Measurements from ENCODE around the gene RNASEH1.
"Not testable (repeated sequence)": the region's sequence is repeated elsewhere in the genome, so short reads cannot be mapped to it uniquely, and the experiment has no call there.

The RNASEH1 gene

DNA sequence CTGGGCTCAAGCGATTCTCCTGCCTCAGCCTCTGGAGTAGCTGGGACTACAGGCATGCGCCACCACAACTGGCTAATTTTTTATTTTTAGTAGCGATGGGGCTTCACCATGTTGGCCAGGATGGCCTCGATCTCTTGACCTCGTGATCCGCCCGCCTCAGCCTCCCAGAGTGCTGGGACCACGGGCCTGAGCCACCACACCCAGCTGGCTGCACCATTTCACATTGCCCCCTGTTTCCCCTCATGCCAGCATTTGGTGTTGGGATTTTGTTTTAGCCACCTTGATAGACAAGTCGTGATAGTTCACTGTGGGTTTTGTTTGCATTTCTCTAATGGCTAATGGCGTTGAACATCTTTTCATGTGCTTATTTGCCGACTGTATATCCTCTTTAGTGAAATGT lies 31.0 kb upstream of the RNASEH1 start:
- no peak for DNase-seq (ENCODE audit: low read depth)

DNA sequence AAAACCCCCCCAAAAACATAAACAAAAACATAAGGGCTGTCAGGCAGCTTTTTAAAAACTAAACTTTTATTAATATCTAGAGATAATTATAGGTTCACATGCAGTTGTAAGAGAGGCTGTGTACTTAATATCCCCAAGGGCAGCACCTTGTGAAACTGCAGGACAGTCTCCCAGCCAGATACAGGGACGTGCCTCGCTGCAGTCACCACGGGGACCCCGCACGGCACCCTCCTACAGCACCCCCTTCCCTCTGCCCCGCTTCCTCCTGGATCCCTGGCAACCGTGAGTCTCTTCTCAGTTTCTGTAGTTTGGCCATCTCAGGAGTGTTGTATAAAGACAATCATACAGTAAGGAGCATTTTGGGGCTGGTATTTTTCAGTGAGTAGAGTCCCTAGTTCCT lies 30.0 kb upstream of the RNASEH1 start:
- DNase-seq (ENCODE audit: low read depth) = no peak

DNA sequence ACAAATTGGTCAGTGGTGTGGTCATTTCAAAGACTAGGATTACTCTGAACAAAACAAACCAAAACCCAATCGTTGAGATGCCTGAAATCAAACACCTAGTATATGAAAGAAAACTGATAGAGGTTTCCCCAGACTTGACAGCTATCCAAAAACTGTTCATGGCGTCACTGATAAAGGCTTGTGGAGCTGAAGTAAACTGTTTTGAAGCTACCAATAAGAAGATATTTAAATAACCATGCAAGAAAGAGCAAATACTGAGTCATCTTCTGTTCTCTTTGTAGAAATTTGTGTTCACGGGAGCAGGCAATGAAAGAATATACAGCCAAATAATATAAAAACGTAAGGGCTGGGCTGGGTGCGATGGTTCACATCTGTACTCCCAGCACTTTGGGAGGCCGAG lies 29.3 kb upstream of the RNASEH1 start:
- DNase-seq (ENCODE audit: low read depth) = no peak

DNA sequence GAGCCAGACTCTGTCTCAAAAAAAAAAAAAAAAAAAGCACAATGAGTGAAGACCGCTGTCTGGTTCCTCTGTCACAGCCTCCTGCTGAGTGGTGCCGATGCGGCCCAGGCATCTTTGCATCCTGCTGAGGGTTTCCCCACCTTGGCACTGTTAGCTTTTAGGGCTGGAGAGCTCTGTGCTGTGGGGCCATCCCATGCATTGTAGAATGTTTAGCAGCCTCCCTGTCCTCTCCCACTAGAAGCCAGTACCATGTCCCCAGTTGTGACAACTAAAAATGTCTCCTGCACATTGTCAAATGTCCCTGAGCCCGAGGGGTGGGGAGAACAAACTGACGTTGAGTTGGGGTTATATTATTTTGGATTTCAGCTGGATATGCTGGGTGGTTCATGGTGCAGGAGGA lies 28.9 kb upstream of the RNASEH1 start:
- DNase-seq (ENCODE audit: low read depth) = no peak

GRCh38 chr2:3586220-3586619 lies 28.1 kb upstream of the RNASEH1 start:
- DNase-seq (ENCODE audit: low read depth) = no peak

- no peak for DNase-seq (ENCODE audit: low read depth)
Observed at GRCh38 chr2:3585261-3586109, 27.4 kb upstream of the RNASEH1 start.

DNA sequence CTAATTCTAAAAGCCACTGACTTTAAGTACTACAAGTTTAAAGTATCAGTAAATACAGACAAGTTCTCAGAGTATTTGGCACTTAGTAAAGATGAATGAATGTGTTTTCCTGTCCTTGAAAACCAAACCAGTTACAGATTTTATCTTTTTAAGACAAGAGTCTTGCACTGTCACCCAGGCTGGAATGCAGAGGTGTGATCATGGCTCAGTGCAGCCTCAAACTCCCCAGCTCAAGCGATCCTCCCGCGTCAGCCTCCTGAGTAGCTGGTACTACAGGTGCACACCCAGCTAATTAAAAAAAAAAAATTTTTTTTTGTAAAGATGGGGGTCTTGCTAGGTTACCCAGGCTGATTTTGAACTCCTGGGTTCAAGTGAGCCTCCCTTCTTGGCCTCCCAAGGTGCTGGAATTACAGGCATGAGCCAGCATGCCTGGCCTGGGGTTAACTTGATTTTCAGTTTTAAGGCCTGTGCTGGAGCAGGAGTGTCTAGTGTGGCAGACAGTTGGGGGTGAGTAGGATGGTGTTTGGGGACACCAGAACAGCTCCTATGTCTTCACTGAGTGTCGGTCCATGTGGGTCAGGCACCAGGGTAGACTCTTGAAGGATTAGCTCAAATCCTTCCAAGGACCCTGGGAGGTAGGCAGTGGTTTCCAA lies 26.6 kb upstream of the RNASEH1 start:
- no peak for DNase-seq (ENCODE audit: low read depth)

- no peak for DNase-seq (ENCODE audit: low read depth)
Observed at GRCh38 chr2:3584076-3584475, 25.9 kb upstream of the RNASEH1 start.

DNA sequence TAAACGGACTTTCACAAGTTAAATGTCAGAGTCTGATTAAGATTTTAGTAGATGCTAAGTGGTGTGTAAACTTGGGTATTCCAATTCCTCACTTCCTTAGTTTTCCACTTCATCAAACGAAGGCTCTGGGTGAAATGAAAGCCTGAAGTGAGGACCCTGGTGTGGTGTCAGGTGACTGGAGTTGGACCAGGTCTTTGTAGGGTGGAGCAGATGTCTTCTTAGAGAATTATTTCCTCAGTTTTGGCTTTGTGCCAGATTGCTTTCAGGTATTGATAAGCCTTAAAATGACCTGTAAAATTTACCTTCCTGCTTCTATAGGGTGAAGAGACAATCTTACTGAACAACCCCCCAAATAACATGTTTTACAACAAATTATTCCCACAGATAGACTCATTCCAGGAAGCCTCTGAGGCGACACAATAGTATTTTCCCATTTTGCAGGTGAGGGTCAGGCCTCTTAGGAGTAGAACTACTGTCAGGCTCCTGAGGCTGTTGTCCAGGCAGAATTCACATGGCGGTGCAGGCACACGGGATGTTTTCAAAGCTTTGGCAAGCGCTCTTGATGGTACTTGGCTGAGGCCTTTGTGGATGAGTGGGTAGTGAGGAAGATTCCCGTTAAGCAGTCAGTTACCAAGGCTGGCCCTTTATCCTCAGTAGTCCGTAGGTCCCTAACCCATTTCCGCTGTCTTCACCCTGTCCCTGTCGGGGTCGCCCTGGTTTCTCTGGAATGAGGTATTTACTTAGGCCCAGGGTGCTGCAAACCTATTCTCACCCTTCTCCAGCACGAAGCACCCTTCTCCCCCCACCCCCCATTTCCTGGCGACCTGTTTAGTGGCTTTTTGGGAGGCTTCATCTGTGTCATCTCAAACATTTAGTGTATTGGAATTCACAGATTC lies 23.5 kb upstream of the RNASEH1 start:
- DNase-seq (ENCODE audit: low read depth) = no peak

DNA sequence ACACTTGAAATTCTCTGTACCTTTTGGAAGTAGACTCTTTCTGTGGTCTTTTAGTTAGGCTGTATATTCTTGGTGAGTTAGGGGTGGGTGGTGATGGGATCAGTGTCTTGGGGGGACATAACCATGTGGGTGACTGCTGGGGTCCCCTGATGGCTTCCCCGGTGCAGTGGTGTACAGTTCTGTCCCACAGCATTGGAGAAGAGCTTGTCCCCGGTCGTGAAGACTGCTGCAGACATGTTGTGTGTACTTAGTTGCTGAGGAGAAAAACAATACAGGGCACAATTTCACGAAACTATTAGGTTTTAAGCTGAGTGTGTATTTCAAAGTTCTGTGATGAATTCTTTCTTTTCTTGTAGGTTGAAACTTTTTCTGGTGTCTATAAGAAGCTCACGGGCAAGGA lies 22.3 kb upstream of the RNASEH1 start:
- no peak for DNase-seq (ENCODE audit: low read depth)

GRCh38 chr2:3578987-3579386 lies 20.9 kb upstream of the RNASEH1 start:
- no peak for DNase-seq (ENCODE audit: low read depth)

GRCh38 chr2:3576263-3576630 lies 18.1 kb upstream of the RNASEH1 start:
- DNase-seq (ENCODE audit: low read depth) = not testable (repeated sequence)

GRCh38 chr2:3575534-3576262 lies 17.6 kb upstream of the RNASEH1 start:
- no peak for DNase-seq (ENCODE audit: low read depth)

DNA sequence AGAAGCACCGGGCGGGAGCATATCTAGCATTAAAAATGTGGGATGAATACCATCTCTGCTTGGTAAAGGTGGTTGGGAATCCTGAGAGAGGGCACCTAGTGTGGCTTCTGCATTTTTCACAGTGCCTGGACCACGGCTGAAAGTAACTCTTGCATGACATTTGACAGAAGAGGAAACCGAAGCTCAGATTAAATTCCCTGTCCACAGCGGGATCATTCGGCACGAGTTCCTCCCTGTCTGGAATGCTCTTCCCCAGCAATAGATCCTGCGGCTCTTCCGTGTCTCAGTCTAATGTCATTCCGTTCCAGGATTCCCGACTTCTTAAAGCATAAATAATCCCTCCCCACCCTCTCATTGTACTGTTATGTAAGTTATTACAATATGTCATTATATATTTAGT lies 16.0 kb upstream of the RNASEH1 start:
- no peak for DNase-seq (ENCODE audit: low read depth)

GRCh38 chr2:3572620-3573019 lies 14.5 kb upstream of the RNASEH1 start:
- no peak for DNase-seq (ENCODE audit: low read depth)

DNA sequence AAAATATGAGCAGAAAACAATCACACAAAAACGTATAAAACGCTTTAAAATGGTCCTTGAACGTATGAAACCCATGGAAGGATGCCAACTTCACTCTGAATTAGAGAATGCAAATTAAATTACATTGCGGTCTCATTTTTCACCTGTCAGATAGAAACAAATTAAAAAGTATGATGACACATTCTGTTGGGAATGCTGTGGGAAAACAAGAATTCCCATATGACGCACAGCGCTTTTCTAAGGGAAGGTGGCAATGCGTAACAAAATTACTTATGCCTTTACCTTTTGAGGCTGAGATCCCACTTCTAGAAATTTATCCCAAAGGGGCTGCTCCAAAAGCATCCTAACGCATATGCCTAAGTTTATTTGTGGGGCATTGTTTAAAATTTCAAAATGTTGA lies 13.2 kb upstream of the RNASEH1 start:
- DNase-seq (ENCODE audit: low read depth) = no peak

GRCh38 chr2:3569656-3570055 lies 11.5 kb upstream of the RNASEH1 start:
- DNase-seq (ENCODE audit: low read depth) = not testable (repeated sequence)

DNA sequence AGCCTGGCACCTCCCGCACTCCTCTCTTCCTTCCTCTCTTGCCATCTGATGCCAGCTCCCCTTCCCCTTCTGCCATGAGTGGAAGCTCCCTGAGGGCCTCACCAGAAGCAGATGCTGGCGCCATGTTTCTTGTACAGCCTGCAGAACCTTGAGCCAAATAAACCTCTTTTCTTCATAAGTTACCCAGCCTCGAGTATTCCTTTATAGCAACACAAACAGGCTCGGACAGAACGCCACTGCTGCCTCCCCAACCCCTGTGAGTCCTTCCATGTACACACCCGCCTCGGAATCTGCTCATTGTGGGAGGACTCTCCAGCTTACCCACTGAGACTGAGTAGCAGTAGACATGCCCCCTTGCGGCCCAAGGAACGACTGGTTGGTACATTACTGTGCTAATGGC lies 8.7 kb upstream of the RNASEH1 start:
- DNase-seq (ENCODE audit: low read depth) = no peak

DNA sequence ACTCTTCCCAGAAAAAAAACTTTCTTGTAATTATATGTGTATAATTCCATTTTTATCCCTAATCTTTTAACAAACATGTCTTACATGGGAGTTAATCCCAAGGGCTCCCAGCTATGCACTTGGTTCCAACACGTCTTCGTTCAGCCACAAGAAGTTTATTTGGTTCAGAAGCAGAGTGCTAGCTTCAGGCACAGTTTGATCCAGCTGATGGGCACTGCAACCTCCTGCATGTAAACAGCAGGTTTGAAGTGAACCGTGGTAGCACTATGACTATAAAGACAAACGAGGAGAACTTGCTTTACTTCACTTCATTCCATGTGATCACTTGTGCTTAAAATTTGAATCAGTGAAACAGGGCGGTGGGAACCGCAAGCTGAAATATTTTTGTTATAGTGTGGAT lies 7.0 kb upstream of the RNASEH1 start:
- no peak for DNase-seq (ENCODE audit: low read depth)

GRCh38 chr2:3563521-3563976 lies 5.4 kb upstream of the RNASEH1 start:
- no peak for DNase-seq (ENCODE audit: low read depth)

DNA sequence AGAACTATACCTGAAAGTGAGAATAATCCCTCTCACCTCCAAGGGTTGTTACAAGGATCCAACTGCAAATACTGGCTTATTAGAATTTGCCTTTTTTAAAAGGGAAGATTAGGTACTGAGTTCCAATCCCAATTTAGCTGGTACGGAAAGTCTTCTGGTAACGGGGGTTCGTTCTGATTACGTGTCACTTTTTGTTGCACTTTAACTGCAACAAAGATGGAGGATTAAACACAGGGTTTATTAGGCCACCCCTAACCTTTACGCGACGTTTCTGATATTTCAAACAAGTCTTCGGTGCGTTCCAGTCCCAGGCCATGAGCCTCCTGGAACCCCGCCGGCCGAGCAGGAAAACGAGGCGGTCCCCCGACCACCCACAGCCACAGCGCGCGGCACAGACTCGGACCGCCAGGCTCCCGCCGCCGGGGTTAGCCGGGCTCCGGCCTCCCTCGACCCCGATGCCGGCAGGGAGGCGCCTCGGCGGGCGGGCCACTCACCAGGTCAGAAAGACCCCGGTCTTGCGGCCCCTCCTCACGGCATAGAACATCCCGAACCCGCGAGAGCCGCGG lies 411 bp downstream of the RNASEH1 start:
- DNase-seq (ENCODE audit: low read depth) = no peak

- no peak for DNase-seq (ENCODE audit: low read depth)
Observed at GRCh38 chr2:3553946-3554345, 4.2 kb downstream of the RNASEH1 start.

Data from non-pigmented ciliary epithelial cell (primary cell).